K562 treated with DMSO at 1 percent for 24 hours (cell line): Measurements from ENCODE around the gene TAL1. TPM values are rescaled to one million over a fixed set of nuclear protein-coding genes. Genes with fewer than 3 reads are reported as not detected.

Source experiments
- total RNA-seq: library from RNA; unstranded; fragments of 300-600 nt; gene quantifications from 2 replicates; pipeline ENCODE4 v1.2.3, GENCODE V29; 2022; ENCODE audit warnings: low read depth; ENCODE audit not compliant: insufficient read depth

TAL1 gene
- total RNA-seq: 39.2 and 49.0 TPM in 2 replicates

GRCh38 chr1:47232187-47232874 is at the start of gene TAL1:
Gene TAL1, minus strand, starts transcription at chr1:47232225. Its CDS starts 6,337 bp downstream, at chr1:47225888.

GRCh38 chr1:47189844-47190508 is 42.0 kb downstream of the TAL1 start, which contains the start of gene PDZK1IP1:
Gene PDZK1IP1, minus strand, starts transcription at chr1:47190036. Its CDS starts 104 bp downstream, at chr1:47189932.

Other genes with a start within 250 kb of the TAL1 start
- gene CYP4X1, start 208.6 kb downstream of the TAL1 start, total RNA-seq: 0.35 and 0.74 TPM in 2 replicates
- gene CYP4Z1, start 165.0 kb downstream of the TAL1 start, total RNA-seq: not detected in 2 replicates
- gene CYP4A22, start 94.8 kb downstream of the TAL1 start, total RNA-seq: not detected in 2 replicates
- gene PDZK1IP1, start 42.2 kb downstream of the TAL1 start, total RNA-seq: 4.1 and 5.7 TPM in 2 replicates
- gene STIL, start 81.9 kb upstream of the TAL1 start, total RNA-seq: 23.9 and 25.1 TPM in 2 replicates
- gene CMPK1, start 101.6 kb upstream of the TAL1 start, total RNA-seq: 60.5 and 69.2 TPM in 2 replicates
- 0.35 TPM in 1 of 2 replicates, not detected in the other for gene FOXE3, start 184.1 kb upstream of the TAL1 start, total RNA-seq
- 3.4 and 3.7 TPM in 2 replicates for gene FOXD2, start 205.8 kb upstream of the TAL1 start, total RNA-seq